ENCODE data around the gene ZFP91.
A peak's percentile ranks its signal among the peaks of the same experiment; 100 is the strongest.

ZFP91 gene

GRCh38 chr11:58591659-58592058 is 12.8 kb downstream of the ZFP91 start:
- no peak for DNase-seq

DNA sequence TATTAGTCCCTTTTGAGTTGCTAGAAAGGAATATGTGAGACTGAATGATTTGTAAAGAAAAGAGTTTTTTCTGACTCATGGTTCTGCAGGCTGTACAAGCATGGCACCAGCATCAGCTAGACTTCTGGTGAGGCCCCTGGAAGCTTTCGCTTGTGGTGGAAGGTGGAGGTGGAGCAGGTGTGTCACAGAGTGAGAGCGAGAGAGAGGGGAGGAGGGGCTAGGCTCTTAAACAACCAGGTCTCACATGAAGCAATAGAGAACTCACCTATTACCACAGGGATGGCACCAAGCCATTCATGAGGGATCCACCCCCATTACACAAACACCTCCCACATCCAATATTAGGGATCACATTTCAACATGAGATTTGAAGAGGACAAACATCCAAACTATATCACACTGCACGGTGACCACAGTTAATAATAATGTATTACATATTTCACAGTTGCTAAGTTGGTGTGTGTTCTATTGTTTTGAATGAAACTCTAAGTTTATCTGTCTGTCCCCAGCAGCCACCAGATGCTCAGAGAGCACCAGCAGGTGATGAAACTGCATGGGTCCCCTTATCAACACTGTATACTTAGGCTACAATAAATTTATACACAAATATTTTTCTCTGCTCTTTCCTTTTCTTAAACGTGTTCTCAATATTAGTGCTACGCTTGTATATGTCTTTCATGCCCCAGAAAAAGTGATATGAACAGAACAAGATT is 14.1 kb downstream of the ZFP91 start:
- DNase-seq = peak; percentile 50 to 60

DNA sequence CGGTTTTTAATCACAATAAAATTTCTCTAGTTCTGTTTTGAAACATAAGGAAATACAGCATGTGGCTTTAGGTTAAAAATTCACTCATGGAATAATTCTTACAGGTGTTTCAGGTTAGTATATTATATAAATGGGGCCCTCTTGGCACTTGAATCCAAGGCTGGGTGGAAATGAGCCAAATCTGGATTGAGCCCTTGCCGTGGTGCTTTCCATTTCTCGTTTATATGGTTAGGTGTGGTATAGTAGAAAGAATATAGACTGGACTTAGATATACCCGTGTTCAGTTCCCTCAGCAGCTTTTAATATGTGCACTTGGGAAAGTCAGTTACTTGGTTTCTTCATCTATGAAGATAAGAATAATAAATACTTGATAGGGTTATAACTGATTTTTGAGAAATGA is 16.0 kb downstream of the ZFP91 start:
- no peak for DNase-seq

DNA sequence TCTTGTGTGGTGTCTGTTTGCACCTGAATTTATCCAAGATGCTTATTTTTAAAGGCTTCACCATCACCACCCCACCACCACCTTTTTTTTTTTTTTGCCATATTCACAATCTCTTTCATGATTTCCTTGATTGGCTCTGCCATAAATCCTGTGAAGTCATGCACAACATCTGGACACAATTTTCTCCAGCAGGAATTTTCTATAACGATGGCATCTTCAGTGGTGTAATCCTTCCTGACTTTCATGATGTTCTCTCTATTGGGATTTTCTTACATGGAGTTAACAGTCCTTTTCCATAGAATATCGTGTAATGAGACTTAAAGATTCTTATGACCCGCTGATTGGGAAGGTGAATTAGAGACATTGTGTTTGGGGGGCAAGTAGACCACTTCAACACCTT is 17.8 kb downstream of the ZFP91 start:
- DNase-seq = no peak

- no peak for DNase-seq
These were observed 18.8 kb downstream of the ZFP91 start for GRCh38 chr11:58597486-58598144.

- DNase-seq = no peak
These were observed 21.6 kb downstream of the ZFP91 start for GRCh38 chr11:58600510-58600909.

- no peak for DNase-seq
These were observed 28.3 kb downstream of the ZFP91 start for GRCh38 chr11:58606930-58607714.

DNA sequence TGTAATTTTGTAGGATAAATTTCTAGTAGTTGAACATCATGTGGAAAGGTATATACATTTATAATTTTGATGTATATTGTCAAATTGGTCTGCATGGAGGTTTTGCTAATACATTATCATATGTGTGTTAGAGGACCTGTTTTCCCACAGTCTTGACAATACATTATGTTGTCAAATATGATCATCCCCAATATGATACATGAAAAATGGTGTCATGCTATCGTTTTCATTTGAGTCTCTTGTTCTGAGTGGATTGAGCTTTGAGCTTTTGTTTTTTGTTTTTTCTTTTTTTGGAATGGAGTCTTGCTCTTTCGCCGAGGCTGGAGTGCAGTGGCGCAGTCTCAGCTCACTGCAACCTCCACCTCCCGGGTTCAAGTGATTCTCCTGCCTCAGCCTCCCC is 29.5 kb downstream of the ZFP91 start:
- DNase-seq = no peak

GRCh38 chr11:58609723-58610122 is 30.9 kb downstream of the ZFP91 start:
- no peak for DNase-seq

DNA sequence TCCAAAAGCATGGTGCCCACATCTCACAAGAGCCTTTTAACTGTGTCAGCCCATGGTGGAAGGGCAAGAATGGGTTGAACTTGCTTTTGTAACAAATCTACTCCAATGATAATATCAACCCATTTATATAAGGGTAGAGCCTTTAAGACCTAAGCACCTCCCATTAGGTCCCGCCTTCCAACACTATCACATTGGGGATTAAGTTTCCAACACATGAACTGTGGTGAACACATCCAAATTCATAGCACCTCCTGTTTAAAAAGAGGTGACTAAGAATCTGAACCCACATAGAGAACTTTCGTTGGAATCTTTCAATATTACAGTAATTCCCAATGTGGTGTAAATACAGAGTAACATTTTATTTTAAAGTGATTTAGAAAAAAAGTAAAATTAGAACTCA is 34.4 kb downstream of the ZFP91 start:
- DNase-seq = peak in 1 of 2 experiments; percentile 25

DNA sequence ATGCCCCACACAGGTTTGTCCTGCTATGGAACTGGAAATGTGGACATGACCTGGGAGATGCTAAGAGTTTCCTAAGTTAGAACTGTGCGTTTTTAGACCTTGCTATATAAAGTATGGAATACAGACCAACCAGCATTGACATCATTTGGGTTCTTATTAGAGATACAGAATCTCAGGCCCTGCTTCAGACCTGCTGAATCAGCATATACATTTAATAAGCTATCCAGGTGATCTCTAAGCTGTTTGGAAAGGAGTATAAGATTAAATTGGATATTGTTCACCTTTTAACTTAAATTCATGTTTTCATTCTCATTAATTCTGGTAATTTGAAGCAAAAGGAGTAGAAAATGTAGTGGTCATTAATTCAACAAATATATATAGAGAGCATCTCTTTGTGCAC is 36.7 kb downstream of the ZFP91 start:
- DNase-seq = no peak

DNA sequence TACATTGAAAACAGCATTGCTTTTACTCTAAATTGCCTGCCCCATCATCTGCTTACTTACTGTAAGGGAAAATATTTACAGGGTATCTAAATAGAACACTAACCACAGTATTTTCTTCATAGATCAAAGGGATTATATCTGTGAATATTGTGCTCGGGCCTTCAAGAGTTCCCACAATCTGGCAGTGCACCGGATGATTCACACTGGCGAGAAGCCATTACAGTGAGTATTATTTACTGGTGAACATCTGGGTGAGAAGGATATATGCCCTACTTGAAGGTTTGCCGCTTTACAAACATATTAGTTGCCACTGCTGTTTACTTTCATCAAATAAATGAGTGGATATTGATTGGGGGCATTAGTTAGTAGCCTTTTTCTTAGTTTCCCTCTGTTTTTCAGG is 37.7 kb downstream of the ZFP91 start:
- DNase-seq = no peak

GRCh38 chr11:58617976-58618557 is 39.2 kb downstream of the ZFP91 start:
- no peak for DNase-seq

DNA sequence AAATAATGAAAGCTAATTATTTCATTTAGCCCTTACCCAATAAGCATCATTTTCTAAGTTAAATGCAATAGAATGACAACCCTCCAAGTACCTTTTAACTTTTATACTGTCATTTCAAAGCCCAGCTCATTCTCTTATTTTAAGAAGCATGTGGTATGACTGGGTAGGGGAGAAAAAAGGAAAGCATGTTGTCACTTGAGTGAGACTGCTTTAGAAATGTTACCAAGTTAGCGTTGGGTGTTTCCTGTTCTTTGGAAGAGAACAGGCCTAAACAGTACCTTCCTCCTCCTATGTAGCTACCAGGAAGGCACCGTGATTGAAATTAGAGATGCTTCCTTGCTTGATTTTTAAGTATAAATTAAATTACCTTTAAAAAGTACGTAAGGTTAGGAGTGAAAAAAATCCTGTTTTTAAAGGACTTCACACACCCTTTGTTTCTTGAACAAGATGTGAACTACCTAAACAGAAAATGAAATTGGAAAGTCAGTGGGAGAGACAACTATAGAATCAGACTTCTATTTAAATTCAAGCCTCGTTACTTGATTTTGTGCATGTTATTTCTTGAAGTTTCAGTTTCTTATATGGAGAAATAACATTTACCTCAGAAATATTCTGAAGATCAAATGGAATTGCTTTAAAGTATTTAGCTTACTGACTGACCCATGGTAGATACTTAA is 42.9 kb downstream of the ZFP91 start:
- no peak for DNase-seq

DNA sequence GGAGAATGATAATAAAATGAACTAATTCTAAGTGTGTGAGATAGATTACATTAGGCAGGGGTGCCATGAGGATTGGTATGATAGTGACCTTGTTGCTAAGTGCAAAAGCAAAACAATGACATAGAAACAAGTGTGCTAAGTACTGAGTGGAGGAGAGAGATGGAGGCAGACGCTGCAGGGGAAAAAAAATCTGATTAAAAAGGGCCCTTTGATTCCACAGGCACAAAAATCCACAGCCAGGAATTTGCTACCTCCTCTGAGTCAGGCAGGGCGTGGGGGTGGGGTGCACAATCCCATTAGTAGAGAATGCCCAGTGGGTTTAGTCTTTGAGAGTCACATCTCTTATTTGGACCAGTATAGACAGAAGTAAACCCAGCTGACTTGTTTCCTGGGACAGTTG is 43.5 kb downstream of the ZFP91 start, which contains the start of gene CNTF:
TSS of gene CNTF (plus strand) at position 322 of the 400 bp plus-strand sequence. CDS start 88 bp downstream, outside the sequence.
- no peak for DNase-seq

- no peak for DNase-seq
These were observed 46.2 kb downstream of the ZFP91 start for GRCh38 chr11:58625086-58625485.

DNA sequence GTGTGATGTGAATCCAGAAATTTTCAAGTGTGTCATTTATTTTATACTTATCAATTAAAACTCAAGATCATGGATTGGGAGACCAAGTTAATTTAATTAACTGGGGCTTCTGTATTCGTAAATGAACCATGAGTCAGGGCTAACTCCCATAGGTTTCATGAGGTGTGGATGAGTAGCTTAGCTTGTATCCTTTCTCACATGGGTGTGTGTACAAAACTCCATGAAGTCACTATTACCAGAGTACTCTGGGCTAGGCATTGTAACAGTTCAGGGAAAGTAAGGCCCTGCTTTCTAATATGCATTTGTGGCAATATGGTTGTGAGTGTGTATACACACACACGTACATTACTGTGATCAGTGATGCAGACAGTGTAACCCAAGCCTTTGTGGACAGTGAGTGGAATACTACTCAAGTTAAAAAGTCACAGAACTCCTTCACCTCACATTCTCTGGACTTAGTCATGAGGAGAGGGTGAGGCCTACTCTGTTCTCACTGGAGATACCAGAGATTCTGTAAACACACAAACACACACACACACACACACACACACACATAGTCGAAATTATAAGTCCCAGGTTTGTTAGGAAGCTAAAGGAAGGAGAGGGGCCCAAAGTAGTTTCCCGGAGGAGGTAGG is 47.1 kb downstream of the ZFP91 start:
- DNase-seq = no peak

GRCh38 chr11:58626934-58627483 is 48.1 kb downstream of the ZFP91 start:
- no peak for DNase-seq

DNA sequence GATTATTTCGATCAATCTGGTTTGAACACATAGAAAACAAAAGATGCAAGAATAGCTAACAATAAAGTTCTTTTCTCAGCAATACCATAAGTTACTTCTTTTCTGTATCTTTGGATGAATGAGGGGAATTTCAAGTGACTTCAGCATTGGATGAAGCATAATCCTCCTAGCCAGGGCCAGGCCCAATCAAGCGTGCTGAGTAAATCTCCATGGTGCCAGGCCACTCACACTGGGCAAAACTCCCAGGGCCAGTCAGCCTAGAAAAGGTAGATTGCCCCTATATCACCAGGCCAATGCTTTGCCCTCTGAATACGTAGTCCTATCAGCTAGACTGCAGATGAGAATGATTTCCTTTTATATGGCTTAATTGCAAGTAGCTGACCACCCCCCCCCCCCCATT is 49.6 kb downstream of the ZFP91 start:
- no peak for DNase-seq

DNA sequence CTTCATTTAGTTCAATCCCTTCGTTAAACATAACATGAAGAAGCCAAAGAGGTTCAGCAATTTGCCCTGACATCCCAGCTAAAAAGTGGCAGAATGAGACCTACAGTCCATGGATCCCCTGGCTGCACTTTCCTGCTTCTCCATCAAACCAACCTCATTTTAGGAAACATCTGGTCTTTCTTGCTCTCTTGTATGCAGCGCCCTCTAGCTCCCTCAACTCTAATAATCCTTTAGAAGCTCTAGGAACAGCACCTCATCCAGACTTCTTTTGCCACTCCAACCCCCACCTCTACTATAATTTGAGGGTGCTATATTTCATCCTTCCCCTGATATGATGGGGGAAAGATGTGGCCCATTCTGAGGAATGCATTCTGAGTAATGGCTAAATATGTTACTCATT is 51.0 kb downstream of the ZFP91 start:
- DNase-seq = peak; percentile 9 to 13

DNA sequence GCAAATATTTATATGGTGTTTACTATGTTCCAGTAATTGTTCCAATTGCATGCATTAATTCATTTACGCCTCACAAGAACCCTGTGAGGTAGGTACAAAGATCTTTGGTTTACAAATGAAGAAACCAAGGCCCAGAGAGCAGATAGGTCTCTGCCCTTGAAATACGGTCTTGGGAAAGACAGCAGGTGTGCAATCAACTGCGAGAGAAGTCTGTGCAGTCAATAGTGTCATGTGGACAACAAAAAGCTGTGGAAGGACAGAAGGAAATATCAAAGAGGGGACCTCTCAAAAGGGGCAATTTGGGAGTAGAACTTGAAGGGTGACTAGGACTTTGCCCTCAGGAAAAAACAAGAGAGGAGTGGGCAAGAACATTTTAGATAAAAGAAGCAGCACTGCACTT is 52.5 kb downstream of the ZFP91 start:
- no peak for DNase-seq

- no peak for DNase-seq
These were observed 53.6 kb downstream of the ZFP91 start for GRCh38 chr11:58632510-58632909.
